ENCODE results near the gene MN1.

Gene MN1

GRCh38 chr22:27786291-27786932 lies 15.1 kb downstream of the MN1 start:
- TF ChIP-seq EZH2 (IDR thresholded peaks at IDR 0.05), result no peak
- no peak overlapping the region for H3K9ac ChIP-seq (ENCODE audit: insufficient read length)
- peaks cover 8% of the 10 kb centered on the region for H3K36me3 ChIP-seq (ENCODE audit: insufficient read depth, low read length)
- H3K9me3 ChIP-seq (ENCODE audit: low read depth, low read length), result no peaks in the 10 kb centered on the region
- no peak overlapping the region for H3K4me3 ChIP-seq
- no peak for DNase-seq (ENCODE audit: low read depth, low spot score)
- no peak overlapping the region for H3K27ac ChIP-seq

GRCh38 chr22:27785831-27786230 lies 15.7 kb downstream of the MN1 start:
- no peak for TF ChIP-seq EZH2 (IDR thresholded peaks at IDR 0.05)
- TF ChIP-seq POLR2AphosphoS5 (IDR thresholded peaks at IDR 0.05; ENCODE audit: borderline replicate concordance, low read depth, low read length), result no peak
- no peak for TF ChIP-seq FOXP2 (optimal IDR thresholded peaks at IDR 0.05; ENCODE audit: control extremely low read depth, extremely low read length, insufficient read depth)
- Histone ChIP-seq H3K36me3 (ENCODE audit: insufficient read depth, low read length) (peaks cover 10% of the 10 kb centered on the region; the same call in 1 of the 2 replicates), H3K9me3 (ENCODE audit: low read depth, low read length) (no peaks in the 10 kb centered on the region), H3K9ac (ENCODE audit: insufficient read length) (no peak overlapping the region), H3K27ac (no peak overlapping the region), H3K4me3 (no peak overlapping the region)
- no peak for DNase-seq (ENCODE audit: low read depth, low spot score)

- no peaks in the 10 kb centered on the region for H3K9me3 ChIP-seq (ENCODE audit: low read depth, low read length)
- H3K36me3 ChIP-seq (ENCODE audit: insufficient read depth, low read length), result peaks cover 14% of the 10 kb centered on the region; the same call in 1 of the 2 replicates
- TF ChIP-seq EZH2 (IDR thresholded peaks at IDR 0.05) (no peak), FOXP2 (optimal IDR thresholded peaks at IDR 0.05; ENCODE audit: control extremely low read depth, extremely low read length, insufficient read depth) (no peak), POLR2AphosphoS5 (IDR thresholded peaks at IDR 0.05; ENCODE audit: borderline replicate concordance, low read depth, low read length) (no peak)
- H3K27ac ChIP-seq, result no peak overlapping the region
- no peak for DNase-seq (ENCODE audit: low read depth, low spot score)
- H3K4me3 ChIP-seq, result no peak overlapping the region
- H3K9ac ChIP-seq (ENCODE audit: insufficient read length), result no peak overlapping the region
Measured at GRCh38 chr22:27784120-27784475, 17.5 kb downstream of the MN1 start.

GRCh38 chr22:27783436-27784119 lies 18.0 kb downstream of the MN1 start:
- TF ChIP-seq EZH2 (IDR thresholded peaks at IDR 0.05) (no peak), POLR2AphosphoS5 (IDR thresholded peaks at IDR 0.05; ENCODE audit: borderline replicate concordance, low read depth, low read length) (no peak), FOXP2 (optimal IDR thresholded peaks at IDR 0.05; ENCODE audit: control extremely low read depth, extremely low read length, insufficient read depth) (no peak)
- Histone ChIP-seq H3K36me3 (ENCODE audit: insufficient read depth, low read length) (peaks cover 14% of the 10 kb centered on the region; the same call in 1 of the 2 replicates), H3K4me3 (no peak overlapping the region), H3K9ac (ENCODE audit: insufficient read length) (no peak overlapping the region), H3K9me3 (ENCODE audit: low read depth, low read length) (no peaks in the 10 kb centered on the region), H3K27ac (no peak overlapping the region)
- DNase-seq (ENCODE audit: low read depth, low spot score), result no peak

- Histone ChIP-seq H3K4me3 (no peak overlapping the region), H3K27ac (no peak overlapping the region), H3K9me3 (ENCODE audit: low read depth, low read length) (no peaks in the 10 kb centered on the region), H3K36me3 (ENCODE audit: insufficient read depth, low read length) (peaks cover 14% of the 10 kb centered on the region; the same call in 1 of the 2 replicates), H3K9ac (ENCODE audit: insufficient read length) (no peak overlapping the region)
- DNase-seq (ENCODE audit: low read depth, low spot score), result no peak
- no peak for TF ChIP-seq FOXP2 (optimal IDR thresholded peaks at IDR 0.05; ENCODE audit: control extremely low read depth, extremely low read length, insufficient read depth)
- TF ChIP-seq POLR2AphosphoS5 (IDR thresholded peaks at IDR 0.05; ENCODE audit: borderline replicate concordance, low read depth, low read length), result no peak
- TF ChIP-seq EZH2 (IDR thresholded peaks at IDR 0.05), result no peak
Measured at GRCh38 chr22:27782088-27782487, 19.5 kb downstream of the MN1 start.

- no peak overlapping the region for H3K9ac ChIP-seq (ENCODE audit: insufficient read length)
- no peak for TF ChIP-seq FOXP2 (optimal IDR thresholded peaks at IDR 0.05; ENCODE audit: control extremely low read depth, extremely low read length, insufficient read depth)
- TF ChIP-seq POLR2AphosphoS5 (IDR thresholded peaks at IDR 0.05; ENCODE audit: borderline replicate concordance, low read depth, low read length), result no peak
- TF ChIP-seq EZH2 (IDR thresholded peaks at IDR 0.05), result no peak
- no peak overlapping the region for H3K27ac ChIP-seq
- no peaks in the 10 kb centered on the region for H3K9me3 ChIP-seq (ENCODE audit: low read depth, low read length)
- H3K4me3 ChIP-seq, result no peak overlapping the region
- H3K36me3 ChIP-seq (ENCODE audit: insufficient read depth, low read length), result peaks cover 14% of the 10 kb centered on the region; the same call in 1 of the 2 replicates
- DNase-seq (ENCODE audit: low read depth, low spot score), result no peak
Measured at GRCh38 chr22:27780161-27780575, 21.4 kb downstream of the MN1 start.

- Histone ChIP-seq H3K27ac (no peak overlapping the region), H3K9ac (ENCODE audit: insufficient read length) (no peak overlapping the region), H3K4me3 (no peak overlapping the region), H3K9me3 (ENCODE audit: low read depth, low read length) (no peaks in the 10 kb centered on the region), H3K36me3 (ENCODE audit: insufficient read depth, low read length) (peaks cover 16% of the 10 kb centered on the region; the same call in 1 of the 2 replicates)
- TF ChIP-seq EZH2 (IDR thresholded peaks at IDR 0.05) (no peak), FOXP2 (optimal IDR thresholded peaks at IDR 0.05; ENCODE audit: control extremely low read depth, extremely low read length, insufficient read depth) (no peak), POLR2AphosphoS5 (IDR thresholded peaks at IDR 0.05; ENCODE audit: borderline replicate concordance, low read depth, low read length) (no peak)
- DNase-seq (ENCODE audit: low read depth, low spot score), result no peak
Measured at GRCh38 chr22:27779643-27780042, 21.9 kb downstream of the MN1 start.

GRCh38 chr22:27778294-27779090 lies 23.1 kb downstream of the MN1 start:
- H3K9me3 ChIP-seq (ENCODE audit: low read depth, low read length), result no peaks in the 10 kb centered on the region
- peak overlapping the region; percentile 31; the same call in 1 of the 2 replicates for H3K27ac ChIP-seq
- no peak overlapping the region for H3K9ac ChIP-seq (ENCODE audit: insufficient read length)
- peaks cover 18% of the 10 kb centered on the region; the same call in 1 of the 2 replicates for H3K36me3 ChIP-seq (ENCODE audit: insufficient read depth, low read length)
- no peak overlapping the region for H3K4me3 ChIP-seq
- DNase-seq (ENCODE audit: low read depth, low spot score), result no peak
- TF ChIP-seq POLR2AphosphoS5 (IDR thresholded peaks at IDR 0.05; ENCODE audit: borderline replicate concordance, low read depth, low read length) (no peak), EZH2 (IDR thresholded peaks at IDR 0.05) (no peak), FOXP2 (optimal IDR thresholded peaks at IDR 0.05; ENCODE audit: control extremely low read depth, extremely low read length, insufficient read depth) (no peak)
